OCI-LY1 (cell line): ENCODE measurements around the gene NR2C1.
A peak's percentile ranks its signal among the peaks of the same experiment; 100 is the strongest.

Source experiments
- H2AFZ ChIP-seq: fragments of 200-600 bp; sonication (generic), shearing (Covaris generic); 2 replicates; pipeline ENCODE4 v1.6.0; 2014; ENCODE audit warnings: antibody characterized with exemption, mild to moderate bottlenecking, low read length
- H3F3A ChIP-seq: fragments of 200-600 bp; sonication (generic), shearing (Covaris generic); 2 replicates; pipeline ENCODE4 v1.6.0; 2014; ENCODE audit warnings: mild to moderate bottlenecking, antibody characterized with exemption, low read length, moderate library complexity; ENCODE audit not compliant: insufficient read depth
- H3K27ac ChIP-seq: fragments of 200-600 bp; sonication (generic); 2 replicates; pipeline ENCODE4 v1.5.1; 2014; ENCODE audit warnings: low read length, mixed run types, mild to moderate bottlenecking, low read depth; ENCODE audit not compliant: poor library complexity, severe bottlenecking
- H3K27me3 ChIP-seq: fragments of 200-600 bp; sonication (generic); 2 replicates; pipeline ENCODE4 v1.6.0; 2014; ENCODE audit warnings: antibody characterized with exemption, mild to moderate bottlenecking, low read length, moderate library complexity; ENCODE audit not compliant: insufficient read depth
- H3K36me3 ChIP-seq: fragments of 200-600 bp; sonication (generic); 2 replicates; pipeline ENCODE4 v1.6.1; 2014; ENCODE audit warnings: mild to moderate bottlenecking, antibody characterized with exemption, low read length, moderate library complexity, mixed read lengths; ENCODE audit not compliant: insufficient read depth
- H3K4me1 ChIP-seq: fragments of 200-600 bp; sonication (generic); 2 replicates; pipeline ENCODE4 v1.5.1; 2014; ENCODE audit warnings: mild to moderate bottlenecking, low read length, moderate library complexity; ENCODE audit not compliant: insufficient read depth, severe bottlenecking
- H3K4me2 ChIP-seq: fragments of 200-600 bp; sonication (generic), shearing (Covaris generic); 2 replicates; pipeline ENCODE4 v1.6.1; 2014; ENCODE audit warnings: low read length
- H3K4me3 ChIP-seq: fragments of 200-600 bp; sonication (generic); 2 replicates; pipeline ENCODE4 v1.5.1; 2014; ENCODE audit warnings: low read length, low read depth, mild to moderate bottlenecking, mixed read lengths; ENCODE audit not compliant: poor library complexity, severe bottlenecking
- H3K79me2 ChIP-seq: fragments of 200-600 bp; shearing (Covaris generic); 2 replicates; pipeline ENCODE4 v1.6.1; 2016; ENCODE audit warnings: mixed run types, low read length, mixed read lengths; ENCODE audit not compliant: insufficient read depth
- H3K9ac ChIP-seq: fragments of 200-600 bp; sonication (generic), shearing (Covaris generic); 2 replicates; pipeline ENCODE4 v1.6.1; 2014; ENCODE audit warnings: mild to moderate bottlenecking, low read length, mixed read lengths
- H3K9me2 ChIP-seq: fragments of 200-600 bp; sonication (generic), shearing (Covaris generic); 2 replicates; pipeline ENCODE4 v1.6.1; 2014; ENCODE audit warnings: low read depth, mild to moderate bottlenecking, low read length, mixed read lengths
- H3K9me3 ChIP-seq: fragments of 200-600 bp; shearing (Covaris generic); 2 replicates; pipeline ENCODE4 v1.6.1; 2014; ENCODE audit warnings: low read length, mixed read lengths
- H4K20me1 ChIP-seq: fragments of 200-600 bp; sonication (generic), shearing (Covaris generic); 2 replicates; pipeline ENCODE4 v1.6.0; 2016; ENCODE audit warnings: mild to moderate bottlenecking, low read length; ENCODE audit not compliant: insufficient read depth
- EZH2 ChIP-seq: fragments of 200-600 bp; sonication (generic), shearing (Covaris generic); IDR thresholded peaks from 2 replicates; pipeline ENCODE4 v1.8.0; 2017; ENCODE audit warnings: borderline replicate concordance, mixed run types, mild to moderate bottlenecking, antibody characterized with exemption, low read length, moderate library complexity, mixed read lengths
- TF ChIP-seq, protein P1 (sequence below): fragments of 200-600 bp; sonication (generic), shearing (Covaris generic); IDR thresholded peaks from 2 replicates; pipeline ENCODE4 v1.5.1; 2017; ENCODE audit warnings: mild to moderate bottlenecking, antibody characterized with exemption, low read length, moderate library complexity, mixed read lengths

Gene NR2C1

DNA sequence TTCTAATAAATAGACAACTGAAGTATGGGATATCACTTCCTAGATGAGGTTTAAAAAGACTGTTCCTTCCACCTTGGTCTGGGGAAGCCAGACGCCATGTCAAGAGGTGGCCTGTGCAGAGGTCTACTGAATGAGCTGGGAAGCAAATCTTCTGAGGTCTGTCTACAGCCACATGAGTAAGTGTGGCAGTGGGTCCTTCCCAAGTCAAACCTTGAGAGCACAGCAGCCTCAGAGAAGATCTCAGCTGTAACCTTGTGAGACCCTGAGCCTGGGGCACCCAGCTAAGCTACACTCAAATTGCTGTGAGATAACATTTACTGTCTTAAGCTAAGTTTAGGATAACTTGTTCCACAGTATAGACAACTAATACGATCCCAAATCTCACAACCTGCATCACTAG is 90.1 kb downstream of the NR2C1 start:
- Histone ChIP-seq H3K27me3 (no peaks in the 10 kb centered on the region), H3K27ac (no peak overlapping the region), H3K4me1 (no peaks in the 10 kb centered on the region), H2AFZ (no peak overlapping the region), H3K36me3 (peaks cover 20% of the 10 kb centered on the region; the same call in 1 of the 2 replicates), H3K79me2 (no peaks in the 10 kb centered on the region), H3K9me3 (no peaks in the 10 kb centered on the region), H3K9ac (no peak overlapping the region), H3F3A (no peaks in the 10 kb centered on the region), H3K4me3 (no peak overlapping the region), H3K4me2 (no peak overlapping the region), H3K9me2 (no peaks in the 10 kb centered on the region), H4K20me1 (no peaks in the 10 kb centered on the region)
- no peak for TF ChIP-seq EZH2
- TF ChIP-seq, protein P1, sequence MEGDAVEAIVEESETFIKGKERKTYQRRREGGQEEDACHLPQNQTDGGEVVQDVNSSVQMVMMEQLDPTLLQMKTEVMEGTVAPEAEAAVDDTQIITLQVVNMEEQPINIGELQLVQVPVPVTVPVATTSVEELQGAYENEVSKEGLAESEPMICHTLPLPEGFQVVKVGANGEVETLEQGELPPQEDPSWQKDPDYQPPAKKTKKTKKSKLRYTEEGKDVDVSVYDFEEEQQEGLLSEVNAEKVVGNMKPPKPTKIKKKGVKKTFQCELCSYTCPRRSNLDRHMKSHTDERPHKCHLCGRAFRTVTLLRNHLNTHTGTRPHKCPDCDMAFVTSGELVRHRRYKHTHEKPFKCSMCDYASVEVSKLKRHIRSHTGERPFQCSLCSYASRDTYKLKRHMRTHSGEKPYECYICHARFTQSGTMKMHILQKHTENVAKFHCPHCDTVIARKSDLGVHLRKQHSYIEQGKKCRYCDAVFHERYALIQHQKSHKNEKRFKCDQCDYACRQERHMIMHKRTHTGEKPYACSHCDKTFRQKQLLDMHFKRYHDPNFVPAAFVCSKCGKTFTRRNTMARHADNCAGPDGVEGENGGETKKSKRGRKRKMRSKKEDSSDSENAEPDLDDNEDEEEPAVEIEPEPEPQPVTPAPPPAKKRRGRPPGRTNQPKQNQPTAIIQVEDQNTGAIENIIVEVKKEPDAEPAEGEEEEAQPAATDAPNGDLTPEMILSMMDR = no peak

DNA sequence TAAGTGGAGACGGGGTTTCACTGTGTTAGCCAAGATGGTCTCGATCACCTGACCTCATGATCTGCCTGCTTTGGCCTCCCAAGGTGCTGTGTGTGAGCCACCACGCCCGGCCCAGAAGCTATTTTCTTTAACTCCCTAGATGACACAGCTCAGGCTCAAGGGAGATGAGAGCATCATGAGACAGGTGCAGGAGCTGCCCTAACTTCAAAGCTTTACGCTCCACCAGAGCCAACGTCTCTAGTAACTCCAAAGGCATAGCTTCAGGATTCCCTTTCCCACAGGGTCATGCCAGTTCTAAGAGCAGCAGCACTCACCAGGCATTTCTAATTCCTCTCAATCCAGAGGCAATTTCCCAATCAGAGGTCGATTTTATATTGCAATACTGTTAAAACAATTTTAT is 91.0 kb downstream of the NR2C1 start:
- no peak for TF ChIP-seq EZH2
- TF ChIP-seq, protein P1 = no peak
- H3K4me1 ChIP-seq = no peaks in the 10 kb centered on the region
- H4K20me1 ChIP-seq = no peaks in the 10 kb centered on the region
- H3K27me3 ChIP-seq = no peaks in the 10 kb centered on the region
- H3K79me2 ChIP-seq = no peaks in the 10 kb centered on the region
- H3F3A ChIP-seq = no peaks in the 10 kb centered on the region
- H3K9ac ChIP-seq = no peak overlapping the region
- H3K9me2 ChIP-seq = no peaks in the 10 kb centered on the region
- H3K4me3 ChIP-seq = no peak overlapping the region
- peaks cover 20% of the 10 kb centered on the region; the same call in 1 of the 2 replicates for H3K36me3 ChIP-seq
- no peak overlapping the region for H3K27ac ChIP-seq
- no peak overlapping the region for H3K4me2 ChIP-seq
- H2AFZ ChIP-seq = no peak overlapping the region
- no peaks in the 10 kb centered on the region for H3K9me3 ChIP-seq

DNA sequence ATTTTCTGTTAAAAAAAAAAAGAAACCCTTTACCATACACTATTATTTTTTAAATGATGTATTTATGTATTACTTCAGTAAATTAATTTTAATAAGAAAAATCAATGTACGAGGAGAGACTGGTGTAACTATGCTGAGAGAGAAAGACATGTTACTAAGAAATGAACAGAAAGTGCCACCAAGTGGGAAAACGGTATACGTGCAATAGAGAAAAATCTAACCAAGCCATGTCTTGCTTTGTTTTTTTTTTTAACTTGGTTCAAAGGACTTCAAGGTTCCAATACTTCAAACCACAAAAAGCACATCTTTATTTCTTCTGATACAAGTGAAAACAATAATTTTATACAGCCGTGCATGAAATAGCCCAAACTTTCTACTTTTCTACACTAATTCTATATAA is 92.8 kb downstream of the NR2C1 start:
- H3F3A ChIP-seq = no peaks in the 10 kb centered on the region
- no peaks in the 10 kb centered on the region for H3K9me3 ChIP-seq
- H3K4me3 ChIP-seq = no peak overlapping the region
- H3K27me3 ChIP-seq = no peaks in the 10 kb centered on the region
- no peaks in the 10 kb centered on the region for H3K9me2 ChIP-seq
- TF ChIP-seq EZH2 = no peak
- TF ChIP-seq, protein P1 = peak; percentile 37
- peaks cover 22% of the 10 kb centered on the region; the same call in 1 of the 2 replicates for H3K36me3 ChIP-seq
- H3K9ac ChIP-seq = no peak overlapping the region
- no peak overlapping the region for H3K4me2 ChIP-seq
- H3K79me2 ChIP-seq = no peaks in the 10 kb centered on the region
- no peak overlapping the region for H2AFZ ChIP-seq
- H3K4me1 ChIP-seq = no peaks in the 10 kb centered on the region
- H3K27ac ChIP-seq = no peak overlapping the region
- no peaks in the 10 kb centered on the region for H4K20me1 ChIP-seq
